Osteoblast (primary cell): ENCODE data around the gene NME1. TPM values are rescaled to one million over a fixed set of nuclear protein-coding genes. Genes with fewer than 3 reads are reported as not detected.

Source experiments
- DNase-seq: peaks from one replicate; pipeline ENCODE4 v3.0.0; 2011; ENCODE audit warnings: low spot score, mixed read lengths; ENCODE audit not compliant: insufficient read length; ENCODE audit errors: missing footprints
- H2AFZ ChIP-seq: 2 replicates; pipeline ENCODE4 v1.6.0; 2011; ENCODE audit warnings: mild to moderate bottlenecking, low read length
- H3K27ac ChIP-seq: 2 replicates; pipeline ENCODE4 v1.5.1; 2011; ENCODE audit warnings: mild to moderate bottlenecking, low read depth, low read length, moderate library complexity
- H3K27me3 ChIP-seq: 2 replicates; pipeline ENCODE4 v1.6.0; 2012; ENCODE audit warnings: mild to moderate bottlenecking, control low read depth, inconsistent platforms, low read length, moderate library complexity; ENCODE audit not compliant: insufficient read depth
- H3K36me3 ChIP-seq: 2 replicates; pipeline ENCODE4 v1.5.1; 2011; ENCODE audit warnings: mild to moderate bottlenecking, low read length, control low read depth, moderate library complexity; ENCODE audit not compliant: insufficient read depth
- H3K4me1 ChIP-seq: 2 replicates; pipeline ENCODE4 v1.5.1; 2011; ENCODE audit warnings: mild to moderate bottlenecking, low read length, control low read depth, moderate library complexity; ENCODE audit not compliant: insufficient read depth
- H3K4me2 ChIP-seq: 2 replicates; pipeline ENCODE4 v1.6.0; 2011; ENCODE audit warnings: mild to moderate bottlenecking, low read length; ENCODE audit not compliant: insufficient read depth
- H3K4me3 ChIP-seq: fragments of 200-600 bp; sonication (generic); 3 replicates; pipeline ENCODE4 v1.5.1; 2012; ENCODE audit warnings: mild to moderate bottlenecking, low read length, inconsistent platforms; ENCODE audit not compliant: insufficient read depth
- H3K79me2 ChIP-seq: 2 replicates; pipeline ENCODE4 v1.6.0; 2012; ENCODE audit warnings: mild to moderate bottlenecking, low read length, control low read depth, inconsistent platforms; ENCODE audit not compliant: insufficient read depth
- H3K9me3 ChIP-seq: 2 replicates; pipeline ENCODE4 v1.5.1; 2011; ENCODE audit warnings: low read depth, low read length, control low read depth
- H4K20me1 ChIP-seq: 2 replicates; pipeline ENCODE4 v1.6.0; 2012; ENCODE audit warnings: mild to moderate bottlenecking, low read length, control low read depth; ENCODE audit not compliant: insufficient read depth
- total RNA-seq: library from RNA; depleted of rRNA; stranded (reverse); fragments of >200 nt; gene quantifications from 2 replicates; pipeline ENCODE4 v1.2.3, GENCODE V29; 2012
- TF ChIP-seq, protein P1 (sequence below): IDR thresholded peaks from 2 replicates; pipeline ENCODE4 v1.5.1; 2011; ENCODE audit warnings: mild to moderate bottlenecking, low read depth, low read length, moderate library complexity; ENCODE audit errors: extremely low read depth

Gene NME1
- total RNA-seq, 1 donor: 58.6 TPM

DNA sequence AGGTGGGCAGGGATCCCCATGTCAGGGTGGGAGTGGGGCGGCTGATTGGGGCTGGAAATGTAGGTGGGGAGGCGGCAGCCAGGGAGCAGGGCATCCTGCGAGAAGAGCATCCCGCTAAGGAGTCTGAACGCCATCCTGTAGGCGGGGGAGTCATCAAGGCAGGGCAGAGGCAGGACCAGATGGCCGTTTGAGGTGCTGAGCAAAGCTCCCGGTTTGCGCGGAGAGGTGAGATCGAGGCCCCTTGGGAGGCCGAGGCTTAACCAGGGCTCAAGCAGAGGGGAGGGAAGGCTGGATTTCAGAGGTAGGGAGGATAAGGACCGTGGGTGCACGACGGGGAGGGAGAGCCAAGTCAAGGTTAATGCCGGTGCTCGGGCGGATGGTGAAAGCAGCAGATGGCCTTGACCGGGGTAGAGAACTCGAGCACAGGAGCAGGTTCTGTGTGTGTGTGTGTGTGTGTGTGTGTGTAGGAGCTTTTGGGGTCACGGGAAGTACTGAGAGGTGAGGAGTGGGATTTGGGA is 12.4 kb downstream of the NME1 start:
- Histone ChIP-seq H3K4me1 (peaks cover 12% of the 10 kb centered on the region), H2AFZ (peak overlapping the region; percentile 83), H3K79me2 (peaks cover 35% of the 10 kb centered on the region), H3K36me3 (peaks cover 56% of the 10 kb centered on the region), H3K27ac (peak overlapping the region; percentile 84), H3K4me3 (peak overlapping the region; percentile 94), H3K9me3 (no peaks in the 10 kb centered on the region), H3K27me3 (no peaks in the 10 kb centered on the region), H4K20me1 (peaks cover 6% of the 10 kb centered on the region), H3K4me2 (peak overlapping the region; percentile 84)
- TF ChIP-seq, protein P1, sequence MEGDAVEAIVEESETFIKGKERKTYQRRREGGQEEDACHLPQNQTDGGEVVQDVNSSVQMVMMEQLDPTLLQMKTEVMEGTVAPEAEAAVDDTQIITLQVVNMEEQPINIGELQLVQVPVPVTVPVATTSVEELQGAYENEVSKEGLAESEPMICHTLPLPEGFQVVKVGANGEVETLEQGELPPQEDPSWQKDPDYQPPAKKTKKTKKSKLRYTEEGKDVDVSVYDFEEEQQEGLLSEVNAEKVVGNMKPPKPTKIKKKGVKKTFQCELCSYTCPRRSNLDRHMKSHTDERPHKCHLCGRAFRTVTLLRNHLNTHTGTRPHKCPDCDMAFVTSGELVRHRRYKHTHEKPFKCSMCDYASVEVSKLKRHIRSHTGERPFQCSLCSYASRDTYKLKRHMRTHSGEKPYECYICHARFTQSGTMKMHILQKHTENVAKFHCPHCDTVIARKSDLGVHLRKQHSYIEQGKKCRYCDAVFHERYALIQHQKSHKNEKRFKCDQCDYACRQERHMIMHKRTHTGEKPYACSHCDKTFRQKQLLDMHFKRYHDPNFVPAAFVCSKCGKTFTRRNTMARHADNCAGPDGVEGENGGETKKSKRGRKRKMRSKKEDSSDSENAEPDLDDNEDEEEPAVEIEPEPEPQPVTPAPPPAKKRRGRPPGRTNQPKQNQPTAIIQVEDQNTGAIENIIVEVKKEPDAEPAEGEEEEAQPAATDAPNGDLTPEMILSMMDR: no peak
- DNase-seq: peak; percentile 90

DNA sequence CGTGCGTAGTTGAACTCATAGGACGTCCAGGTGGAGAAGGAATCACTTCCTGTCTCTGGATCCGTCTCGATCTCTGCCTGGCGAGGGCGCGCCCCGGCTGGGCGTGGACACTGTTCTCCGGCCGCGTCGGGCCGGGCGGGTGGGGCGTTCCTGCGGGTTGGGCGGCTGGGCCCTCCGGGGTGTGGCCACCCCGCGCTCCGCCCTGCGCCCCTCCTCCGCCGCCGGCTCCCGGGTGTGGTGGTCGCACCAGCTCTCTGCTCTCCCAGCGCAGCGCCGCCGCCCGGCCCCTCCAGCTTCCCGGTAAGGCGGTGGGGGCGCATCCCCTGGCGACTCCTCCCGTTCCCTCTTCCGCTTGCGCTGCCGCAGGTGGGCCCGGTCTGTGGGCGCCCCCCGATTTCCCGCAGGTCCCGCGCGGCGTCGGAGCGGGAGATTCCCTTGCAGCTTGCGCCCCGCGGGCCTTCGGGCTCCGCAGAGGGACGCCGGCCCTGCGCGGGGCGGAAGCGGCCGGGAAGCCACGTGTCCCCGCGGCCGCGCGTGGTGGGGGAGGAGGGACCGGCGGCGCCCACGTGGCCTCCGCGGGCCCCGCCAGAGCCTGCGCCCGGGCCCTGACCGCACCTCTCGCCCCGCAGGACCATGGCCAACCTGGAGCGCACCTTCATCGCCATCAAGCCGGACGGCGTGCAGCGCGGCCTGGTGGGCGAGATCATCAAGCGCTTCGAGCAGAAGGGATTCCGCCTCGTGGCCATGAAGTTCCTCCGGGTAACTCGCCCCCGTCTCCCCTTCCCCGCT is 13.0 kb downstream of the NME1 start, which contains the start of gene NME2:
Gene NME2 (plus strand): TSS at position 214 of the 789 bp plus-strand sequence. CDS start 420 bp downstream, at position 634.
- H4K20me1 ChIP-seq: peaks cover 7% of the 10 kb centered on the region
- peak within 1 kb of the TSS; percentile 84 for H3K4me2 ChIP-seq
- peaks cover 12% of the 10 kb centered on the region for H3K4me1 ChIP-seq
- no peaks in the 10 kb centered on the region for H3K9me3 ChIP-seq
- TF ChIP-seq, protein P1: no peak
- peak; percentile 99 for DNase-seq
- H3K36me3 ChIP-seq: peaks cover 56% of the 10 kb centered on the region
- peaks cover 35% of the 10 kb centered on the region for H3K79me2 ChIP-seq
- H3K27ac ChIP-seq: peak within 1 kb of the TSS; percentile 84
- peak within 1 kb of the TSS; percentile 83 for H2AFZ ChIP-seq
- H3K4me3 ChIP-seq: peak within 1 kb of the TSS; percentile 94
- no peaks in the 10 kb centered on the region for H3K27me3 ChIP-seq

DNA sequence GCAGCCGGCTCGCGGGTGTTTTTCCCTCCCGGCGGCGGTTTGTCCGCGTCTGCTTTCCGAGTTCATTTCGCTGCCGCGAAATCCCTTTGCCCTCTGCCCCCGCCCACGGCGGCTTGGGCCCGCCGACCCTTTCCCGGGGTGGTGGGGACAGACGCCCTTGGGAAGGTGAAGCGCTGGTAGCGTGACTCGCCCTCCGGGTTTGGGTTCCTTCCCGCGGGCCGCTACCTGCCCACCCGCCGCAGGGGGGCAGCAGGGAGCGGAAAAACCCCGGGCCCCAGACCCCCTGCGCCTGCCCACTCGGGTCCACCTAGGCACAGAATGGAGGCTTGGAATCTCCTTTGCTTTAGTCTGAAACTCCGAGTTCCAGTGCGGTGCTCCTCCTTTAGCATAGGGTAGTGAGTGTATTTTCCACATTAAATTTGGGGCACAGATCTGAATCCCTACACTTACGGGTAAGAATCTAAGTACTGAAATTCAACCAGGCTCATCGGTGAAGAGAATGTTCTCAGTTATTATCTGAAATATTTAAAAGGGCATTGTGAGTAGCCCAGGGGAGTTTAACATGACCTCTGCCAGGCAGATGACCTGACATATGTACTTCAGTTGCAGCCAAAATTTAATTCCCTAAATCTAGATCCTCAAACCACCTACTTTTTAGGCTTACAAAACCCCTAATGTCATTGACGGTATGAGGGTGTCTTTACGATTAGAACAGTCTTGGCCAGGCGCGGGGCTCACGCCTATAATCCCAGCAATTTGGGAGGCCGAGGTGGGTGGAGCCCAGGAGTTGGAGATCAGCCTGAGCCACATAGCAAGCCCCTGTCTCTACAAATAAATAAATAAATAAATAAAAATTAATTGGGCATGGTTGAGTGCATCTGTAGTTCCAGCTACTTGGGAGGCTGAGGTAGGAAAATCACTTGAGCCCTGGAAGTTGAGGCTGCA is 13.9 kb downstream of the NME1 start:
- H4K20me1 ChIP-seq: peaks cover 9% of the 10 kb centered on the region
- H3K4me3 ChIP-seq: peak overlapping the region; percentile 94
- peaks cover 35% of the 10 kb centered on the region for H3K79me2 ChIP-seq
- no peaks in the 10 kb centered on the region for H3K9me3 ChIP-seq
- peaks cover 51% of the 10 kb centered on the region for H3K36me3 ChIP-seq
- TF ChIP-seq, protein P1: peak; percentile 62
- H2AFZ ChIP-seq: peak overlapping the region; percentile 80
- peak overlapping the region; percentile 84 for H3K27ac ChIP-seq
- peak overlapping the region; percentile 84 for H3K4me2 ChIP-seq
- DNase-seq: peak; percentile 97
- no peaks in the 10 kb centered on the region for H3K27me3 ChIP-seq
- H3K4me1 ChIP-seq: peaks cover 12% of the 10 kb centered on the region
